GM21717 (cell line): ENCODE measurements around the gene NUP62.
A peak's percentile ranks its signal among the peaks of the same experiment; 100 is the strongest.

Experiments
- ATAC-seq: cut with Tn5 transposase; IDR thresholded peaks from one replicate; pipeline ENCODE4 v1.9.1; 2021; ENCODE audit warnings: mild to moderate bottlenecking, moderate library complexity; ENCODE audit not compliant: unreplicated experiment

Gene NUP62

GRCh38 chr19:49883094-49883493, 46.2 kb downstream of the NUP62 start:
- no peak for ATAC-seq

DNA sequence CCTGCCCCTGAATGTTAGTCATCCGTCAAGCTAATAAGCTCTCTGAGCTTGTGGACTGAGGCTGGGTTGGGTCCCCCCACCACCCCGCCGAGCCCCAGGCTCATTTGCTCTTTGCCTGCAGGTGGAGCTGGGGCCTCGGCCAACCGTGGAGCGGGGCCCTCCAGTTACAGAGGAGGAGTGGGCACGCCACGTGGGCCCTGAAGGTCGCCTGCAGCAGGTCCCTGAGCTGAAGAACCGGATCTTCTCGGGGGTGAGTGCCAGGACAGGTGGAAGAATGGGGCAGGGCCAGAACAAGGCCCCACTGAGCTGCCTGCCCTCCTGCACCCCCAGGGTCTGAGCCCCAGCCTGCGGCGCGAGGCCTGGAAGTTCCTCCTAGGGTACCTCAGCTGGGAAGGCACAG, 46.7 kb downstream of the NUP62 start:
- no peak for ATAC-seq

DNA sequence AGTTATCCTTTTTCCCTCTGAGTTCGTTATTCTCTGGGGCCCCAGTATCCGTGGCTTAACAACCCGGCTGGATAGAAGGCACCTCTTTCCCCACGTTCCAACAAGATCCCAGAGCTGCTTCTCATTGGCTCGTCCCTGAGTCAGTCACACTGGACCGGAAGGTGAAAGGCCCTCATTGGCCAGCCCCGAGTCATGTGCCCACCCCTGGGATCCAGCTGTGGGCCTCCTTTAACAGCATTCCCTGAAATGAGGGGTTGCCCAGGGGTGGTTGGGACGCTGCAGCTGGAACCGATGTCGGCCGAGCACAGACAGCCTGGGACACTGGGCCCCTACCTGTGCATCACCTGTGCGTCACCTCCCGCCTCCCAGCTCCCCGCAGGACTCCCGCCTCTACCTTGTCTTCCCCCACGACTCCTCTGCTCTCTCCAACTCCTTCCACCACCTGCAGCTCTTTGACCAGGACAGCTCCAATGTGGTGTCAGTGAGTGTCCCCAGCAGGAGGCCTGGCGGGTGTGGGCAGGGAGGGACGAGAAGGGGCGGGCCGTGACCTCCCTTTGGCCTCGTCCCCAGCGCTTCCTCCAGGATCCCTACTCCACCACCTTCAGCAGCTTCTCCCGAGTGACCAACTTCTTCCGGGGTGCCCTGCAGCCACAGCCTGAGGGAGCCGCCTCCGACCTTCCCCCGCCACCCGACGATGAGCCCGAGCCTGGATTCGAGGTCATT, 47.5 kb downstream of the NUP62 start:
- no peak for ATAC-seq

DNA sequence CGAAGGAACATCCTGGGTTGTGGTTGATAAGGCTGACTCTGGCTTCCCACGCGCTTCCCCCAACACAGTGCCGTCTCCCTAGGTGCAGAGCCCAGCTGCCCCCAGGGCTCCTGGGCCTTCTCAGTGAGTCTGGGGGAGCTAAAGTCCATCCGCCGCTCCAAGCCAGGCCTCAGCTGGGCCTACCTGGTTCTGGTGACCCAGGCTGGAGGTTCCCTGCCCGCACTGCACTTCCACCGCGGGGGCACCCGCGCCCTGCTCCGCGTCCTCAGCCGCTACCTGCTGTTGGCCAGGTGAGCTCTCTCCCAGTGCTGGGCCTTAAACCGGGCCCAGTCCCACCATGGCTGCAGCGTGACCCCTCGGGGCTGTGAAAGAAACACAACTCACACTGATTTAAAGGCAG, 48.1 kb downstream of the NUP62 start:
- ATAC-seq: no peak

DNA sequence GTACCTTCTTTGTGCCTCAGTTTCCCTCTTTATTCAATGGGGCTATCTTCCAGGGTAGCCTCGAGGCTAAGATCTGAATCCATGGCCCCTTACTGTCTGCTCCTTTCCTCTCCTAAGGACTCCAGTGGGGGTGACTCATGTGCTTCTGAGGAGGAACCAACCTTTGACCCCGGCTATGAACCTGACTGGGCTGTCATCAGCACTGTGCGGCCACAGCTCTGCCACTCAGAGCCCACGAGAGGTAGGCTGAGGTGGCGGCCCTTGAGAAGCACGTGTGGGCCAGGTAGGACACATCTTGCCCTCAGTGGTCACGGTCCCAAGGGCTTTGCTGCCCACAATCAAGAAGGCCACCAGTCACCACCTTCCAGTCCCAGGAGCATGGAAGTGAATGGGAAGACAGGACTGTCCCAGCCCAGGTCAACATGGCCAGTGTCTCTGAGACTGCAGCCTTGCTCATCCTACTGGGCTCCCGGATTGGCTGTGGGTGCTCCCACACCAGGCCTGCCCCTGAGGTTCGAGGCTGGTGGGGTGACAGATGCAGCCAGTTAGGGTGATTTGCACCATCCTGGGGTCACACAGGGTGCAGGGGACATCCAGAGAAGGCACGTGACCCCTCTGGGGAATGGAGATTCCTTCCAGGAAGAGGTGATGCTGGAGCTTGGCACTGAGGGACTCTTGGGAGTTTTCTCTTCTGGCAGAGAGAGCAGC, 49.0 kb downstream of the NUP62 start:
- ATAC-seq: no peak

- no peak for ATAC-seq
Observed at GRCh38 chr19:49879243-49879963, 49.9 kb downstream of the NUP62 start.

GRCh38 chr19:49878744-49879070, 50.6 kb downstream of the NUP62 start:
- no peak for ATAC-seq

- ATAC-seq: peak; percentile 35
Observed at GRCh38 chr19:49877879-49878743, 51.2 kb downstream of the NUP62 start.

DNA sequence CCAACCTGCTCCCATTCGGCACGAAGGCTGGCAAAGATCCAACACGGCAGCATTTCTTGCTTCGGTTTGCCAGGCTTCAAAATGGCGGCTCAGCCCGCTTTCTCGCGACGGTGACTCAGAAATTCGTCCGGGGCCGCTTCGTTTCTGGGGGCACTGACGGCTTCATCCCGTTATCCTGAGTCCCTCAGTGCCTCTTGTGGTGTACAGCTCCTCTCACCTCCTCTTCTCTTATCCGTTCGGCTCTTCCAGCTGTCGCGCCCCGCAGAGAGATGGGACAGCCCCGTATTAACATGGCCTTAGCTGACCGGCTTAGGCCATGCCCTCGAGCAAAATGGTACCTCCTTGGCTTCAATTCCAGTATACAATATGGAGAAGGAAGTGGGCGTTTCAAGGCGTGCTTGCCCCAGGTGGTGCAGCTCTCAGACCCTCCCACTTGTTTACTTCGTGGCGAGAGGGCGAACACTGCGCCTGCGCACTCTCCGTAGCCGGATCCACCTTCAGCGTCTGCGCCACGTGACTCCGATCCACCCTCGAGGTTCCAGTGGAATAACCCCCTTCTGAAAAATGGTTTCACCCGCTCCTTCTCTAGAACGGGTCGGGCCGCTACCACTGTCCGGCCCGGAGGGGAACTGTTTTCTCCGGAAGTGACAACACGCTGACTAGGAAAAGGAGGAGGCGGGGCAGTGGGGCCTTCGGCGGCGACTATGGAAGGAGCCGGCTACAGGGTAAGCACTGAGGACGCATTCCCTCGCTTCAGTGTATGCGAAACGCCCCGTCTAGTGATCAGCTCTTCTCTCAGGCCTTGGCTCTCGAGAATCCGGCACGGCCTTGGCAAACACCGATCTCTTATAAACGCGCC, 52.1 kb downstream of the NUP62 start, which contains the start of the genes AKT1S1 and TBC1D17:
TSS of gene AKT1S1 (minus strand) at position 336 of the 859 bp plus-strand sequence. CDS start 4,060 bp downstream, outside the sequence.
TSS of gene TBC1D17 (plus strand) at position 683 of the 859 bp plus-strand sequence. CDS start at position 705, 22 bp downstream.
- peak; percentile 49 for ATAC-seq

GRCh38 chr19:49876422-49877019, 52.8 kb downstream of the NUP62 start:
- ATAC-seq: peak; percentile 35

- no peak for ATAC-seq
Observed at GRCh38 chr19:49875857-49876421, 53.4 kb downstream of the NUP62 start.

DNA sequence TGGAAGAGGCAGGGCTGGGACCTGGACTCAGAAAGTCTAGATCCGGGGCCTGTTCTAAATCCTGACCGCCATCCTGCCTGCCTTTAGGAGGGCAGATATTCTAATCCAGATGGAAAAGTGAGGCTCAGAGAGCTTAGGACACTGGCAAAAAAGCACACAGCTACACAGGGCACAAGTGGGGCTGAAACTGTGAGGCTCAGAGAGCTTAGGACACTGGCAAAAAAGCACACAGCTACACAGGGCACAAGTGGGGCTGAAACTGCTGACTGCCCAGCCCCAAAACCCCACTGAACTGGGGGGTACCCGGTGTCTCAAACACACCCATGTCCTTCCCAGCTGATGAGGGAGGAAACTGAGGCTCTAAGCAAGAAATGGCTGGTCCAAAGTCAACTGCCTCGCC, 54.1 kb downstream of the NUP62 start:
- no peak for ATAC-seq

DNA sequence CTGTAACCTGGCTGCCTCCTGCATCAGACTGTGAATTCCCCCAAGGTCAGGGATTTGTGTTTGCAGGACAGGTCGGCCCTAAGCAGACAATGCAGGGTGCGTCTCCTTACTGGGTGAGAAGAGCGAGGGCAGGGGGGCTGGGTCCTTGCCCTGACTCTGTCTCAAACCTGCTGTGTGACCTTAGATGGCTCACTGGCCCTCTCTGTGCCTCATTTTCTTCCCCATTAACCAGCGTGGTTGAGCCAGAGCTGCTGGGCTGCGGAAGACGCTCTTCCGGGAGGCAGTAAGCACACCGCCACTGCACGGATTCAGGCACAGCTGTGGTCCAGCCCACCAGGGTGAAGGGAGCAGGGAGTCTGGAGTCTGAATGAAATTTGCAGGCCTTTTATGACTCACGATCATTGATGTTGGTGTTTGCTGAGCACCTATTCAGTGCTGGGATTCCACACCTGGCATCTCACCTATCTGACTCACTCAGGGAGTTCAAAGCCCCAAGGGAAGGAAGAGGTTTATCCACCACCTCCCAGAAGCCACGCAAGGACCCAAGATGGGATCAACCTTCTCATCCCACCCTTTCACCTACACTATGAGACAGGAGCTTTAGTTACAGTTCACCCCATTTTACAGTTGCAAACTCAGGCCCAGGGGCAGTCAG, 54.7 kb downstream of the NUP62 start:
- no peak for ATAC-seq

GRCh38 chr19:49873834-49874233, 55.5 kb downstream of the NUP62 start:
- ATAC-seq: no peak

DNA sequence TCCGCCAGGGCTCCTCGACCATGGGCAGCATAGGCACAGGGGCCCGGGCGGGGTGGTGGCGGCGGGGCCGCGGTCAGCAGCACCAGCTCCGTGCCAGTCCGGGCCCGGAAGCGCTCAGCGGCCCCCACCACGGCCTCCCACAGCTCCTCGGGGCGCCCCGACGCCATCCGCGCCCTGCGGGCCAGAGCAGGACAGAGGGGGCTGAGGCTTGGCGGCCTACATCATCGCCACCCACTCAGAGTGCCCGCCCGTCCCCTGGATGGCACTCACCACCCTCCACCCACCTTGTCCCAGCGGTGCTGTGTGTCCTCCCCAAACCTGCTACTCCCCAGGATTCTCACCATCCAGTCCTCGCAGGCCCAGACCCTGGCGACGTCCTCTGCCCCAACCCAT, 56.2 kb downstream of the NUP62 start:
- ATAC-seq: no peak

DNA sequence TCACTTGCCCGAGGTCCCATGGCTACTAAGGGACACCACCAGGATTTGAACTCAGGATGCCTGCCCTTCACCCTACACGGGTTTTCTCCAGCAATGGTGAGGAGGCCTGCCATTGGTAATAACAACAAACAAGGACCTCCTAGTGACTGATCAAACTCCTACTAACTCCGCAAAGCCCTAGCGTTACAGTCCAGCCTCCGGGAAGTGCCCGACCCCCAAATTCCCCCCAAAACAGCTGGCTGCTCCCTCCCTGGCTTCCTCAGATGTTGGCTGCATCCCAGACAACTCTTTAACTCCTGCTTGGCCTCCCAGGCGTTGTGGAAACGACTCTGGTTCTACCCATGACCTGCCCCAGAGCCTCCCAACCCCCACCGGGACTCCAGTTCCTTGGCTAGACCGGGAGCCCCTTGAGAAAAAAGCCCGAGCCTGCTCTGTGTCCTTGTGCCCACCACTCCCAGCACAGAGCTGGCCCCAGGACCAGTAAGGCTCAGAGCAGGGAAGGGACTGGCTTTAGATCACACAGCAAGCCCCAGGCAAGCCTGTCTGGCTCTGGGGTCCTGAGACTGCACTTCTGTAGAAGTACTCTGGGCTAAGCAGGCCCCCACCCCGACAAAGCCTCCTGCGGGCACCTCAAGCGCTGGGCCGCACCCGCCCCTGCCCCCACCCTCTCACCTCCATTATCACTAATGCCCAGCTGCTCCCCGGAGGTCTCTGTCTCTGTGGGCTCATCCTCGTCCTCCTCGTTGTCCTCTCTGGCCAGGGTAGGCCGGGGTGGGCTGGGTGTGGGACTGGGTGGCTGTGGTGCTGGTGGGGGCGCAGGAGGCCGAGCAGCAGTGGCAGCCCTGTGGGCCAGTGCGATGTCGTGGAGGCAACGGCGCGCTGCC, 56.8 kb downstream of the NUP62 start:
- no peak for ATAC-seq

DNA sequence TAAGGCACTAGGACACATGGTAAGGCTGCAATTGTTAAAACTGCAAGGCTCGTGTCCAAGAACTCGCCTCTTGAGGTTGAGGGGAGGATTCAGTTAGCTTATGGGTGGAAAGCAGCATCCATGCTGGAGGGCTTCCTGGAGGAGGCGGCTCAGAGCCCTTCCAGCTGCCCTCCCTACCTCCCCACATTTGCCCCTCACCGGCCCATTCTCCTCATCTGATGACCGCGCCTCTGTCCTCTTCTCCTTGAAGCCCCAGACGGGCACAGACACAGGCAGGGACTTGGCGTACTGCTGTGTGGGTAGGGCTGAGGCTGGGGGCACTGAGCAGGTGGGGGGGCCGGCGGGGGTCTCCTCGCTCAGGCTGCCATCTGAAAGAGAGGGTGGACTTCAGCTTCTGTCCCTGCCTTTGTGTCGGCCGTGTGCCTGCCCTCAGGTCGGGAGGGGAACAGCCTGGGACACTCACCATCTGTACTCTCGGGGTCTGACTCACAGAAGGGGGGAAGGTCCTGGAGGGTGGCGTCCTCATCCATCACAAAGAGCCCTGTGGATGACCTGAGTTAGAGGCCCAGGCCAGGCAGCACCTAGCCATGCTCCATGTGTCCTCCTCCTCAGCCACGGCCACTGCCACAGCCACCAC, 57.8 kb downstream of the NUP62 start:
- ATAC-seq: no peak
